GM12875 (cell line): ENCODE data around the gene ACAD8.

ENCODE experiments used
- H3K4me3 ChIP-seq: one replicate; pipeline ENCODE4 v1.5.1; 2011; ENCODE audit warnings: low read depth, low read length, control low read depth
- CTCF ChIP-seq: IDR thresholded peaks from 2 replicates; pipeline ENCODE4 v1.5.1; 2011; ENCODE audit warnings: low read depth, mild to moderate bottlenecking, control low read depth, inconsistent platforms, low read length, moderate library complexity, borderline replicate concordance; ENCODE audit not compliant: insufficient read depth

ACAD8 gene

GRCh38 chr11:134313379-134313778 lies 60.0 kb downstream of the ACAD8 start:
- H3K4me3 ChIP-seq: no peak overlapping the region
- TF ChIP-seq CTCF: no peak

GRCh38 chr11:134313821-134314607 lies 60.6 kb downstream of the ACAD8 start:
- no peak overlapping the region for H3K4me3 ChIP-seq
- no peak for TF ChIP-seq CTCF
